NK-92 treated with Interleukin-12 subunit alpha and Interleukin-12 subunit beta, amount 100 ng/mL, for 24 hours (cell line): Measurements from ENCODE around the gene ZNF76.

Experiments used
- DNase-seq: peaks from one replicate; lab custom pipeline; 2025; lab: John Stamatoyannopoulos, UW

Gene ZNF76

GRCh38 chr6:35259194-35259947, at the start of gene ZNF76:
Gene ZNF76 (plus strand): TSS chr6:35259735. CDS start chr6:35281152, 21,417 bp downstream.
- DNase-seq = peak; percentile 92

- no peak for DNase-seq
Observed at GRCh38 chr6:35213298-35213791, 46.2 kb upstream of the ZNF76 start.

- DNase-seq = no peak
Observed at GRCh38 chr6:35213824-35214756, 45.4 kb upstream of the ZNF76 start, which contains the start of gene SCUBE3. Gene SCUBE3 (plus strand): TSS chr6:35213956. CDS start chr6:35214419, 463 bp downstream.

GRCh38 chr6:35214869-35215664, 44.5 kb upstream of the ZNF76 start:
- no peak for DNase-seq

- DNase-seq = no peak
Observed at GRCh38 chr6:35215665-35216411, 43.7 kb upstream of the ZNF76 start.

GRCh38 chr6:35216412-35216732, 43.2 kb upstream of the ZNF76 start:
- no peak for DNase-seq

- no peak for DNase-seq
Observed at GRCh38 chr6:35216851-35217811, 42.4 kb upstream of the ZNF76 start.

- no peak for DNase-seq
Observed at GRCh38 chr6:35218021-35218420, 41.5 kb upstream of the ZNF76 start.

GRCh38 chr6:35218456-35218855, 41.1 kb upstream of the ZNF76 start:
- no peak for DNase-seq

- no peak for DNase-seq
Observed at GRCh38 chr6:35219683-35220326, 39.7 kb upstream of the ZNF76 start.

GRCh38 chr6:35220711-35221110, 38.8 kb upstream of the ZNF76 start:
- no peak for DNase-seq

- DNase-seq = no peak
Observed at GRCh38 chr6:35223396-35223795, 36.1 kb upstream of the ZNF76 start.

- DNase-seq = no peak
Observed at GRCh38 chr6:35224720-35225119, 34.8 kb upstream of the ZNF76 start.

- no peak for DNase-seq
Observed at GRCh38 chr6:35228481-35228880, 31.1 kb upstream of the ZNF76 start.

- no peak for DNase-seq
Observed at GRCh38 chr6:35229304-35229703, 30.2 kb upstream of the ZNF76 start.

GRCh38 chr6:35230498-35230897, 29.0 kb upstream of the ZNF76 start:
- no peak for DNase-seq

GRCh38 chr6:35230950-35231349, 28.6 kb upstream of the ZNF76 start:
- no peak for DNase-seq

- no peak for DNase-seq
Observed at GRCh38 chr6:35231563-35231962, 28.0 kb upstream of the ZNF76 start.

GRCh38 chr6:35234901-35235300, 24.6 kb upstream of the ZNF76 start:
- no peak for DNase-seq

GRCh38 chr6:35236223-35236622, 23.3 kb upstream of the ZNF76 start:
- DNase-seq = no peak
